ENCODE data around the gene AHCY. TPM values are rescaled to one million over a fixed set of nuclear protein-coding genes. Genes with fewer than 3 reads are reported as not detected.

AHCY gene
- polyA plus RNA-seq, 1 donor from 2014 or later: 37.1 TPM

- Histone ChIP-seq H3K4me3 (ENCODE audit: low read length) (no peak overlapping the region), H3K9ac (ENCODE audit: low read length) (no peak overlapping the region), H2AFZ (ENCODE audit: low read depth, low read length) (no peak overlapping the region), H3F3A (ENCODE audit: insufficient read depth, low read length, poor library complexity, severe bottlenecking) (no peaks in the 10 kb centered on the region), H3K27me3 (ENCODE audit: insufficient read depth, low read depth, low read length) (no peaks in the 10 kb centered on the region), H3K36me3 (ENCODE audit: insufficient read depth, low read length) (no peaks in the 10 kb centered on the region), H3K9me3 (ENCODE audit: low read length) (no peaks in the 10 kb centered on the region), H3K27ac (ENCODE audit: low read length) (no peak overlapping the region), H4K20me1 (ENCODE audit: insufficient read depth) (no peaks in the 10 kb centered on the region), H3K4me2 (ENCODE audit: low read length) (no peak overlapping the region), H3K79me2 (replicated peaks; ENCODE audit: insufficient read depth, low read length) (no peaks in the 10 kb centered on the region), H3K9me2 (ENCODE audit: insufficient read depth, low read length) (no peaks in the 10 kb centered on the region)
- no peak for TF ChIP-seq REST (IDR thresholded peaks at IDR 0.05; ENCODE audit: borderline replicate concordance)
- no peak for TF ChIP-seq EP300 (conservative IDR thresholded peaks at IDR 0.05; ENCODE audit: poor library complexity, severe bottlenecking)
- no peak for TF ChIP-seq POLR2AphosphoS5 (IDR thresholded peaks at IDR 0.05)
- no peak for TF ChIP-seq TAF1 (IDR thresholded peaks at IDR 0.05; ENCODE audit: low read depth)
- no peak for TF ChIP-seq CTCF (IDR thresholded peaks at IDR 0.05; ENCODE audit: poor library complexity, severe bottlenecking)
- TF ChIP-seq SMC3 (conservative IDR thresholded peaks at IDR 0.05; ENCODE audit: poor library complexity): no peak
- TF ChIP-seq MXI1 (conservative IDR thresholded peaks at IDR 0.05; ENCODE audit: poor library complexity, severe bottlenecking): no peak
- no peak for TF ChIP-seq RAD21 (conservative IDR thresholded peaks at IDR 0.05)
- TF ChIP-seq EZH2 (IDR thresholded peaks at IDR 0.05; ENCODE audit: borderline replicate concordance, insufficient read depth, low read length, poor library complexity, severe bottlenecking): no peak
Measured at GRCh38 chr20:34262488-34263288, 40.5 kb downstream of the AHCY start.

- no peak overlapping the region for H2AFZ ChIP-seq (ENCODE audit: low read depth, low read length)
- H3K4me2 ChIP-seq (ENCODE audit: low read length): no peak overlapping the region
- H3K4me3 ChIP-seq (ENCODE audit: low read length): no peak overlapping the region
- H3K27me3 ChIP-seq (ENCODE audit: insufficient read depth, low read depth, low read length): no peaks in the 10 kb centered on the region
- H3K27ac ChIP-seq (ENCODE audit: low read length): no peak overlapping the region
- TF ChIP-seq RAD21 (conservative IDR thresholded peaks at IDR 0.05) (no peak), POLR2AphosphoS5 (IDR thresholded peaks at IDR 0.05) (no peak), SMC3 (conservative IDR thresholded peaks at IDR 0.05; ENCODE audit: poor library complexity) (no peak)
- no peaks in the 10 kb centered on the region for H3K9me2 ChIP-seq (ENCODE audit: insufficient read depth, low read length)
- H4K20me1 ChIP-seq (ENCODE audit: insufficient read depth): no peaks in the 10 kb centered on the region
- H3K9ac ChIP-seq (ENCODE audit: low read length): no peak overlapping the region
- no peaks in the 10 kb centered on the region for H3F3A ChIP-seq (ENCODE audit: insufficient read depth, low read length, poor library complexity, severe bottlenecking)
- no peaks in the 10 kb centered on the region for H3K79me2 ChIP-seq (replicated peaks; ENCODE audit: insufficient read depth, low read length)
- no peaks in the 10 kb centered on the region for H3K9me3 ChIP-seq (ENCODE audit: low read length)
- H3K36me3 ChIP-seq (ENCODE audit: insufficient read depth, low read length): no peaks in the 10 kb centered on the region
Measured at GRCh38 chr20:34260208-34260942, 42.8 kb downstream of the AHCY start.
